Stimulated activated CD4-positive, alpha-beta T cell treated with anti-CD3 and anti-CD28 coated beads, TNF-alpha, amount 100 ng/mL, for 1 hour (primary cell): ENCODE data around the gene COL21A1.

ENCODE experiments used
- DNase-seq, 3 donors: peaks; one replicate each; pipeline ENCODE4 v3.0.0-alpha.2; 2020; ENCODE audit warnings: low read depth in 3 of 3, low spot score in 1 of 3

Gene COL21A1

GRCh38 chr6:56050530-56051201, 196.7 kb downstream of the COL21A1 start:
- no peak for DNase-seq

- no peak for DNase-seq
Observed at GRCh38 chr6:56048601-56049000, 198.8 kb downstream of the COL21A1 start.

GRCh38 chr6:56047931-56048540, 199.3 kb downstream of the COL21A1 start:
- no peak for DNase-seq

- DNase-seq = no peak
Observed at GRCh38 chr6:56046576-56046975, 200.8 kb downstream of the COL21A1 start.

- DNase-seq = no peak
Observed at GRCh38 chr6:56043761-56044160, 203.6 kb downstream of the COL21A1 start.

GRCh38 chr6:56043076-56043475, 204.3 kb downstream of the COL21A1 start:
- no peak for DNase-seq

- DNase-seq = no peak
Observed at GRCh38 chr6:56041591-56041990, 205.8 kb downstream of the COL21A1 start.

- DNase-seq = no peak
Observed at GRCh38 chr6:56040889-56041301, 206.5 kb downstream of the COL21A1 start.

GRCh38 chr6:56040223-56040622, 207.2 kb downstream of the COL21A1 start:
- no peak for DNase-seq

GRCh38 chr6:56038764-56039163, 208.6 kb downstream of the COL21A1 start:
- DNase-seq = no peak

GRCh38 chr6:56037601-56038000, 209.8 kb downstream of the COL21A1 start:
- no peak for DNase-seq

GRCh38 chr6:56036916-56037600, 210.3 kb downstream of the COL21A1 start:
- DNase-seq = no peak

GRCh38 chr6:56033401-56033800, 214.0 kb downstream of the COL21A1 start:
- DNase-seq = no peak

- DNase-seq = no peak
Observed at GRCh38 chr6:56032715-56033260, 214.6 kb downstream of the COL21A1 start.

GRCh38 chr6:56027865-56028264, 219.5 kb downstream of the COL21A1 start:
- no peak for DNase-seq

- no peak for DNase-seq
Observed at GRCh38 chr6:56026455-56027180, 220.8 kb downstream of the COL21A1 start.

- no peak for DNase-seq
Observed at GRCh38 chr6:56025795-56026194, 221.6 kb downstream of the COL21A1 start.

GRCh38 chr6:56024931-56025330, 222.4 kb downstream of the COL21A1 start:
- no peak for DNase-seq

GRCh38 chr6:56023829-56024228, 223.6 kb downstream of the COL21A1 start:
- no peak for DNase-seq

GRCh38 chr6:56022678-56023077, 224.7 kb downstream of the COL21A1 start:
- DNase-seq = no peak

- no peak for DNase-seq
Observed at GRCh38 chr6:56021943-56022342, 225.4 kb downstream of the COL21A1 start.
